H9 (cell line): ENCODE measurements around the gene KIAA0753. TPM values are rescaled to one million over a fixed set of nuclear protein-coding genes. Genes with fewer than 3 reads are reported as not detected.

ENCODE experiments used
- DNase-seq: peaks from one replicate; pipeline ENCODE4 v3.0.0-alpha.2; 2017
- H2AFZ ChIP-seq: one replicate; pipeline ENCODE4 v1.6.1; 2013; ENCODE audit warnings: mild to moderate bottlenecking, low read length, control low read depth, moderate library complexity
- H2AK5ac ChIP-seq: 2 replicates; pipeline ENCODE4 v1.6.1; 2013; ENCODE audit warnings: low read length, control low read depth, mixed read lengths; ENCODE audit not compliant: insufficient read length
- H2BK120ac ChIP-seq: one replicate; pipeline ENCODE4 v1.6.1; 2013; ENCODE audit warnings: low read depth, mild to moderate bottlenecking, low read length, control low read depth, inconsistent platforms; ENCODE audit not compliant: poor library complexity, severe bottlenecking
- H2BK12ac ChIP-seq: 2 replicates; pipeline ENCODE4 v1.6.1; 2013; ENCODE audit warnings: low read length, control low read depth, mixed read lengths, low read depth; ENCODE audit not compliant: insufficient read length
- H2BK15ac ChIP-seq: 2 replicates; pipeline ENCODE4 v1.6.1; 2013; ENCODE audit warnings: low read depth, low read length, control low read depth
- H2BK20ac ChIP-seq: one replicate; pipeline ENCODE4 v1.6.1; 2013; ENCODE audit warnings: low read depth, mild to moderate bottlenecking, low read length, control low read depth, inconsistent platforms; ENCODE audit not compliant: poor library complexity, severe bottlenecking
- H2BK5ac ChIP-seq: 2 replicates; pipeline ENCODE4 v1.6.1; 2013; ENCODE audit warnings: low read length, control low read depth, mixed read lengths; ENCODE audit not compliant: insufficient read length
- H3K14ac ChIP-seq: 2 replicates; pipeline ENCODE4 v1.6.1; 2013; ENCODE audit warnings: low read length, control low read depth; ENCODE audit not compliant: insufficient read depth
- H3K18ac ChIP-seq: 2 replicates; pipeline ENCODE4 v1.6.1; 2013; ENCODE audit warnings: low read depth, mild to moderate bottlenecking, mixed read lengths, low read length, control low read depth; ENCODE audit not compliant: insufficient read length
- H3K23ac ChIP-seq: 2 replicates; pipeline ENCODE4 v1.6.1; 2013; ENCODE audit warnings: low read length, control low read depth, mixed read lengths, low read depth; ENCODE audit not compliant: insufficient read length
- H3K23me2 ChIP-seq: 2 replicates; pipeline ENCODE4 v1.6.1; 2013; ENCODE audit warnings: low read depth, mild to moderate bottlenecking, mixed read lengths, low read length, control low read depth; ENCODE audit not compliant: insufficient read length, poor library complexity, severe bottlenecking
- H3K27ac ChIP-seq: 2 replicates; pipeline ENCODE4 v1.5.1; 2013; ENCODE audit warnings: low read length, control low read depth, mixed read lengths, low read depth; ENCODE audit not compliant: insufficient read length
- H3K27me3 ChIP-seq: 2 replicates; pipeline ENCODE4 v1.6.1; 2013; ENCODE audit warnings: low read length, control low read depth, inconsistent platforms; ENCODE audit not compliant: insufficient read depth
- H3K4ac ChIP-seq: 2 replicates; pipeline ENCODE4 v1.6.1; 2013; ENCODE audit warnings: low read depth, mild to moderate bottlenecking, control low read depth, inconsistent platforms, low read length, moderate library complexity
- H3K4me1 ChIP-seq: 2 replicates; pipeline ENCODE4 v1.6.1; 2013; ENCODE audit warnings: low read length, control low read depth, inconsistent platforms; ENCODE audit not compliant: insufficient read depth
- H3K4me2 ChIP-seq: 2 replicates; pipeline ENCODE4 v1.6.1; 2013; ENCODE audit warnings: low read length, control low read depth, mixed read lengths; ENCODE audit not compliant: insufficient read length, insufficient read depth
- H3K56ac ChIP-seq: 2 replicates; pipeline ENCODE4 v1.6.1; 2013; ENCODE audit warnings: low read depth, mild to moderate bottlenecking, mixed read lengths, low read length, control low read depth; ENCODE audit not compliant: insufficient read length
- H3K79me1 ChIP-seq: 2 replicates; pipeline ENCODE4 v1.6.1; 2013; ENCODE audit warnings: low read depth, mild to moderate bottlenecking, moderate library complexity, low read length, control low read depth, inconsistent platforms; ENCODE audit not compliant: insufficient read depth, poor library complexity, severe bottlenecking
- H3K79me2 ChIP-seq: 2 replicates; pipeline ENCODE4 v1.6.1; 2013; ENCODE audit warnings: low read length, control low read depth, inconsistent platforms; ENCODE audit not compliant: insufficient read depth
- H3K9ac ChIP-seq: 2 replicates; pipeline ENCODE4 v1.6.1; 2013; ENCODE audit warnings: low read length, control low read depth, mixed read lengths; ENCODE audit not compliant: insufficient read length; ENCODE audit errors: extremely low read depth
- H3K9me3 ChIP-seq: one replicate; pipeline ENCODE4 v1.6.1; 2013; ENCODE audit warnings: low read depth, low read length, inconsistent platforms; ENCODE audit not compliant: control insufficient read depth
- H3T11ph ChIP-seq: one replicate; pipeline ENCODE4 v1.6.1; 2013; ENCODE audit warnings: mild to moderate bottlenecking, low read length, control low read depth, inconsistent platforms
- H4K20me1 ChIP-seq: one replicate; pipeline ENCODE4 v1.6.1; 2013; ENCODE audit not compliant: control insufficient read depth, insufficient read length, insufficient read depth
- H4K5ac ChIP-seq: 2 replicates; pipeline ENCODE4 v1.6.1; 2013; ENCODE audit warnings: low read depth, mild to moderate bottlenecking, mixed read lengths, low read length, control low read depth; ENCODE audit not compliant: insufficient read length
- H4K8ac ChIP-seq: replicated peaks from 2 replicates; pipeline ENCODE4 v1.6.1; 2013; ENCODE audit warnings: low read length, control low read depth, mixed read lengths, low read depth; ENCODE audit not compliant: insufficient read length
- H4K91ac ChIP-seq: 2 replicates; pipeline ENCODE4 v1.6.1; 2013; ENCODE audit warnings: low read depth, mild to moderate bottlenecking, moderate library complexity, mixed read lengths, low read length, control low read depth; ENCODE audit not compliant: insufficient read length
- H3K27ac Mint-ChIP-seq, 3 experiments: 2 replicates in 2 of 3; 3 replicates in 1 of 3; pipeline ENCODE4 v1.8.0; 2020 to 2021; ENCODE audit warnings: mixed read lengths in 3 of 3, mild to moderate bottlenecking in 1 of 3, moderate library complexity in 1 of 3
- H3K27me3 Mint-ChIP-seq: 2 replicates; pipeline ENCODE4 v1.8.0; 2021; ENCODE audit warnings: low read depth, mild to moderate bottlenecking, moderate library complexity, mixed read lengths
- H3K36me3 Mint-ChIP-seq, 3 experiments: 2 replicates in 2 of 3; 3 replicates in 1 of 3; pipeline ENCODE4 v1.8.0; 2020 to 2021; ENCODE audit warnings: low read depth in 3 of 3, mixed read lengths in 3 of 3; ENCODE audit not compliant: insufficient read depth in 1 of 3
- H3K4me1 Mint-ChIP-seq, 2 experiments: 2 replicates each; pipeline ENCODE4 v1.8.0; 2020; ENCODE audit warnings: mixed read lengths in 2 of 2
- H3K4me3 Mint-ChIP-seq, 2 experiments: 2 replicates in 1 of 2; 3 replicates in 1 of 2; pipeline ENCODE4 v1.8.0; 2020 to 2021; ENCODE audit warnings: mild to moderate bottlenecking in 2 of 2, mixed read lengths in 2 of 2, moderate library complexity in 1 of 2
- H3K9me3 Mint-ChIP-seq, 2 experiments: 2 replicates in 1 of 2; 3 replicates in 1 of 2; pipeline ENCODE4 v1.8.0; 2020; ENCODE audit warnings: mild to moderate bottlenecking in 2 of 2, mixed read lengths in 2 of 2, moderate library complexity in 1 of 2
- CTCF ChIP-seq: fragments of 200-600 bp; sonication (generic); conservative IDR thresholded peaks from 3 replicates; pipeline ENCODE4 v1.8.0; 2021; ENCODE audit warnings: antibody characterized with exemption, mild to moderate bottlenecking
- WGBS: extraction: QIAGEN DNeasy Blood & Tissue Kit; methylation state at CpG from one replicate; pipeline ENCODE4 v1.1.7; 2013; ENCODE audit warnings: missing lambda C conversion rate, low lambda C conversion rate, mixed read lengths; ENCODE audit not compliant: insufficient read length; ENCODE audit errors: extremely low coverage; 5-methylcytosine and 5-hydroxymethylcytosine counted together
- total RNA-seq: library from RNA; stranded (reverse); gene quantifications from 2 replicates; pipeline ENCODE4 v1.2.1, GENCODE V29; 2021

Gene KIAA0753
- total RNA-seq, 1 experiment from 2014 or later: 37.2 TPM

- WGBS: no CpG with 5 or more reads among the region's 4 CpGs
- no peaks in the 10 kb centered on the region for H3K36me3 Mint-ChIP-seq
Observed at GRCh38 chr17:6681176-6681575, 40.7 kb upstream of the KIAA0753 start.

More at GRCh38 chr17:6681176-6681575, 40.7 kb upstream of the KIAA0753 start:
- Mint-ChIP-seq H3K27me3 (peaks cover 5% of the 10 kb centered on the region), H3K27ac (no peak overlapping the region), H3K9me3 (no peaks in the 10 kb centered on the region; a peak in 1 of 5 replicates), H3K4me3 (no peak overlapping the region), H3K4me1 (peaks cover 2 to 5% of the 10 kb centered on the region in 2 experiments; a peak in 2 of 4 replicates)
- Histone ChIP-seq H3K4me2 (no peak overlapping the region), H2BK5ac (no peak overlapping the region), H3K79me2 (no peaks in the 10 kb centered on the region), H3K27me3 (no peaks in the 10 kb centered on the region), H2AFZ (no peak overlapping the region), H3K14ac (no peak overlapping the region), H2BK20ac (no peak overlapping the region), H3K23ac (no peak overlapping the region), H2BK15ac (no peak overlapping the region), H4K91ac (no peak overlapping the region), H2BK120ac (no peak overlapping the region), H2AK5ac (no peak overlapping the region), H3K79me1 (no peaks in the 10 kb centered on the region), H3K56ac (no peak overlapping the region), H2BK12ac (no peak overlapping the region), H3K9ac (no peak overlapping the region), H4K20me1 (no peaks in the 10 kb centered on the region), H3K9me3 (no peaks in the 10 kb centered on the region), H3K4me1 (no peaks in the 10 kb centered on the region), H3K18ac (no peak overlapping the region), H4K5ac (no peak overlapping the region), H3T11ph (no peak overlapping the region), H3K23me2 (no peaks in the 10 kb centered on the region), H3K4ac (no peak overlapping the region), H4K8ac (no peak overlapping the region), H3K27ac (no peak overlapping the region)
- no peak for DNase-seq
- no peak for TF ChIP-seq CTCF
